ENCODE measurements around the gene ELAVL4. TPM values are rescaled to one million over a fixed set of nuclear protein-coding genes. Genes with fewer than 3 reads are reported as not detected.

The ELAVL4 gene
- total and polyA plus RNA-seq, 2 donors (not counting 1 experiment from before 2014, with no cell fraction given) = not detected

- H3K4me2 ChIP-seq (ENCODE audit: extremely low read depth, insufficient read depth, low read length) = no peak overlapping the region
- no peak overlapping the region for H2AFZ ChIP-seq (ENCODE audit: low read length)
- H3K4me1 ChIP-seq (ENCODE audit: control insufficient read depth, extremely low read depth, insufficient read depth, low read length) = no peaks in the 10 kb centered on the region
- H3K27me3 ChIP-seq (ENCODE audit: control insufficient read depth, insufficient read depth, low read length) = no peaks in the 10 kb centered on the region
- H3K9me3 ChIP-seq (ENCODE audit: control insufficient read depth, insufficient read depth, low read depth, low read length) = no peaks in the 10 kb centered on the region
- DNase-seq (ENCODE audit: low read depth in 2 of 2) = no peak
- no peak overlapping the region for H3K9ac ChIP-seq (ENCODE audit: insufficient read depth, low read length)
- H4K20me1 ChIP-seq (ENCODE audit: control insufficient read depth, extremely low read depth, insufficient read depth, low read length) = no peaks in the 10 kb centered on the region
- no peaks in the 10 kb centered on the region for H3K36me3 ChIP-seq (ENCODE audit: control insufficient read depth, insufficient read depth, low read length)
- H3K4me3 ChIP-seq (replicated peaks in 1 of 4; ENCODE audit: control extremely low read depth in 1 of 4, insufficient read depth in 1 of 4, low read depth in 3 of 4, low read length in 4 of 4) = no peak overlapping the region
- no peaks in the 10 kb centered on the region for H3K79me2 ChIP-seq (ENCODE audit: control insufficient read depth, insufficient read depth, low read length)
- H3K27ac ChIP-seq (ENCODE audit: insufficient read depth, low read length) = no peak overlapping the region
- no peak for TF ChIP-seq EZH2 (IDR thresholded peaks at IDR 0.05; ENCODE audit: low read length, missing control alignments)
- TF ChIP-seq, protein P1, sequence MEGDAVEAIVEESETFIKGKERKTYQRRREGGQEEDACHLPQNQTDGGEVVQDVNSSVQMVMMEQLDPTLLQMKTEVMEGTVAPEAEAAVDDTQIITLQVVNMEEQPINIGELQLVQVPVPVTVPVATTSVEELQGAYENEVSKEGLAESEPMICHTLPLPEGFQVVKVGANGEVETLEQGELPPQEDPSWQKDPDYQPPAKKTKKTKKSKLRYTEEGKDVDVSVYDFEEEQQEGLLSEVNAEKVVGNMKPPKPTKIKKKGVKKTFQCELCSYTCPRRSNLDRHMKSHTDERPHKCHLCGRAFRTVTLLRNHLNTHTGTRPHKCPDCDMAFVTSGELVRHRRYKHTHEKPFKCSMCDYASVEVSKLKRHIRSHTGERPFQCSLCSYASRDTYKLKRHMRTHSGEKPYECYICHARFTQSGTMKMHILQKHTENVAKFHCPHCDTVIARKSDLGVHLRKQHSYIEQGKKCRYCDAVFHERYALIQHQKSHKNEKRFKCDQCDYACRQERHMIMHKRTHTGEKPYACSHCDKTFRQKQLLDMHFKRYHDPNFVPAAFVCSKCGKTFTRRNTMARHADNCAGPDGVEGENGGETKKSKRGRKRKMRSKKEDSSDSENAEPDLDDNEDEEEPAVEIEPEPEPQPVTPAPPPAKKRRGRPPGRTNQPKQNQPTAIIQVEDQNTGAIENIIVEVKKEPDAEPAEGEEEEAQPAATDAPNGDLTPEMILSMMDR (conservative IDR thresholded peaks at IDR 0.05 in 1 of 2, IDR thresholded peaks at IDR 0.05 in 1 of 2; ENCODE audit: low read depth in 1 of 2, low read length in 2 of 2) = no peak
Observed at GRCh38 chr1:50236656-50237055, 127.9 kb downstream of the ELAVL4 start.

DNA sequence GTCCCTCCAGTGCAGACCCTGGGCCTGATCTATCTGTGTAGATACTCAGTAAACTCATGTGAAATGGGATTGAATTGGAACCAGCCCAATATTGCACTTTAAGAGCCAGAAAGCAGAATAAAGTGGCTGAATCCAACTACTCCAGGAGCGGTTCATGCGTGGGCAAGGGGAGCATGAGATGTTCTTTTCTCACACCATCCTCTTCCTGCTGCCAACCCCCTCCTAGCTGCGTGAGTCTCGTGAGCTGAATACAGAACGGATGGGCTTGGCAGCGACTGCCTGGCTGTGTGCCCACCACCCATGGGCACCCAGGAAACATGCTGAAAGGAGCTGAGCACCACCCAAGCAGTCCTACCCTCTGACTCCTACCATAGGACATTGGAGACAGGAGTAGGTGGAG is 128.3 kb downstream of the ELAVL4 start:
- no peaks in the 10 kb centered on the region for H3K27me3 ChIP-seq (ENCODE audit: control insufficient read depth, insufficient read depth, low read length)
- H3K4me1 ChIP-seq (ENCODE audit: control insufficient read depth, extremely low read depth, insufficient read depth, low read length) = no peaks in the 10 kb centered on the region
- H3K9me3 ChIP-seq (ENCODE audit: control insufficient read depth, insufficient read depth, low read depth, low read length) = no peaks in the 10 kb centered on the region
- no peaks in the 10 kb centered on the region for H3K36me3 ChIP-seq (ENCODE audit: control insufficient read depth, insufficient read depth, low read length)
- H2AFZ ChIP-seq (ENCODE audit: low read length) = no peak overlapping the region
- no peak overlapping the region for H3K4me3 ChIP-seq (replicated peaks in 1 of 4; ENCODE audit: control extremely low read depth in 1 of 4, insufficient read depth in 1 of 4, low read depth in 3 of 4, low read length in 4 of 4)
- TF ChIP-seq, protein P1 (conservative IDR thresholded peaks at IDR 0.05 in 1 of 2, IDR thresholded peaks at IDR 0.05 in 1 of 2; ENCODE audit: low read depth in 1 of 2, low read length in 2 of 2) = no peak
- no peak for TF ChIP-seq EZH2 (IDR thresholded peaks at IDR 0.05; ENCODE audit: low read length, missing control alignments)
- H3K27ac ChIP-seq (ENCODE audit: insufficient read depth, low read length) = no peak overlapping the region
- DNase-seq (ENCODE audit: low read depth in 2 of 2) = no peak
- H4K20me1 ChIP-seq (ENCODE audit: control insufficient read depth, extremely low read depth, insufficient read depth, low read length) = no peaks in the 10 kb centered on the region
- no peak overlapping the region for H3K4me2 ChIP-seq (ENCODE audit: extremely low read depth, insufficient read depth, low read length)
- H3K79me2 ChIP-seq (ENCODE audit: control insufficient read depth, insufficient read depth, low read length) = no peaks in the 10 kb centered on the region
- H3K9ac ChIP-seq (ENCODE audit: insufficient read depth, low read length) = no peak overlapping the region

DNA sequence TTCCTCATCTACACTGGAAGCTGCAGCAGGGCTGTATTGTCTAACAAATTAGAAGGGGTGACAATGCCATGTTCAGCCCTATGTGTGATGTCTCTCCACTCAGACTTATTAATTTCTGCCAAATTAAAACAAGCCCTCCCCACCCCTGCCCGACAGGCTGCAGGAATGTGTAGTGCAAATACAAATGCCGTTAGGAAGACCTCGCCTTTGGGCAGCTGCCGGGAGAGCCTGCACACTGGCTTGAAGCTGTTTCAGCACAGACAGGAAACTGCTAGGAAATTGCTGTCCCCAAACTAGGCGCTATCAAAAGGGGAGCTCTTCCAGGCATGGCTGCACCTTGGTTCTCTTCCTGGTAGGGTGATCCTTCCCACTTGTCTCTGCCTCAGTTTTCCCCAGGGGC is 135.2 kb downstream of the ELAVL4 start:
- Histone ChIP-seq H2AFZ (ENCODE audit: low read length) (no peak overlapping the region), H3K9me3 (ENCODE audit: control insufficient read depth, insufficient read depth, low read depth, low read length) (no peaks in the 10 kb centered on the region), H3K9ac (ENCODE audit: insufficient read depth, low read length) (no peak overlapping the region), H3K4me3 (replicated peaks in 1 of 4; ENCODE audit: control extremely low read depth in 1 of 4, insufficient read depth in 1 of 4, low read depth in 3 of 4, low read length in 4 of 4) (no peak overlapping the region), H3K4me2 (ENCODE audit: extremely low read depth, insufficient read depth, low read length) (no peak overlapping the region), H4K20me1 (ENCODE audit: control insufficient read depth, extremely low read depth, insufficient read depth, low read length) (no peaks in the 10 kb centered on the region), H3K4me1 (ENCODE audit: control insufficient read depth, extremely low read depth, insufficient read depth, low read length) (no peaks in the 10 kb centered on the region), H3K79me2 (ENCODE audit: control insufficient read depth, insufficient read depth, low read length) (no peaks in the 10 kb centered on the region), H3K27ac (ENCODE audit: insufficient read depth, low read length) (no peak overlapping the region), H3K36me3 (ENCODE audit: control insufficient read depth, insufficient read depth, low read length) (no peaks in the 10 kb centered on the region), H3K27me3 (ENCODE audit: control insufficient read depth, insufficient read depth, low read length) (no peaks in the 10 kb centered on the region)
- no peak for TF ChIP-seq EZH2 (IDR thresholded peaks at IDR 0.05; ENCODE audit: low read length, missing control alignments)
- TF ChIP-seq, protein P1 (conservative IDR thresholded peaks at IDR 0.05 in 1 of 2, IDR thresholded peaks at IDR 0.05 in 1 of 2; ENCODE audit: low read depth in 1 of 2, low read length in 2 of 2) = no peak
- no peak for DNase-seq (ENCODE audit: low read depth in 2 of 2)
